ENCODE data around the gene FAM174C. TPM values are rescaled to one million over a fixed set of nuclear protein-coding genes. Genes with fewer than 3 reads are reported as not detected.

Gene FAM174C
- total RNA-seq, 2 donors from 2014 or later, result 28.9 to 29.8 TPM

GRCh38 chr19:1287354-1288225 is 12.3 kb downstream of the FAM174C start:
- H3K9me3 ChIP-seq, result no peaks in the 10 kb centered on the region
- no peak for TF ChIP-seq CTCF (IDR thresholded peaks at IDR 0.05)
- H3K4me1 ChIP-seq, result peaks cover 0 to 6% of the 10 kb centered on the region in 2 donors
- H3K4me3 ChIP-seq, result peak overlapping the region in 1 of 2 donors; percentile 3
- no peaks in the 10 kb centered on the region for H3K36me3 ChIP-seq
- no peak overlapping the region for H3K27ac ChIP-seq
- peaks cover 8 to 28% of the 10 kb centered on the region in 2 donors for H3K27me3 ChIP-seq
- no peak for DNase-seq (ENCODE audit: low spot score)

- Histone ChIP-seq H3K27ac (no peak overlapping the region), H3K4me3 (no peak overlapping the region), H3K9me3 (no peaks in the 10 kb centered on the region), H3K27me3 (peaks cover 8 to 28% of the 10 kb centered on the region in 2 donors), H3K36me3 (no peaks in the 10 kb centered on the region), H3K4me1 (peaks cover 0 to 6% of the 10 kb centered on the region in 2 donors)
- TF ChIP-seq CTCF (IDR thresholded peaks at IDR 0.05), result no peak
- DNase-seq (ENCODE audit: low spot score), result no peak
Measured at GRCh38 chr19:1288226-1288612, 12.9 kb downstream of the FAM174C start.

GRCh38 chr19:1288833-1289685 is 13.7 kb downstream of the FAM174C start:
- peaks cover 8 to 23% of the 10 kb centered on the region in 2 donors for H3K27me3 ChIP-seq
- no peak overlapping the region for H3K27ac ChIP-seq
- DNase-seq (ENCODE audit: low spot score), result no peak
- no peak overlapping the region for H3K4me3 ChIP-seq
- H3K4me1 ChIP-seq, result peaks cover 0 to 6% of the 10 kb centered on the region in 2 donors
- no peaks in the 10 kb centered on the region for H3K9me3 ChIP-seq
- H3K36me3 ChIP-seq, result no peaks in the 10 kb centered on the region
- no peak for TF ChIP-seq CTCF (IDR thresholded peaks at IDR 0.05)

GRCh38 chr19:1289686-1290025 is 14.3 kb downstream of the FAM174C start:
- Histone ChIP-seq H3K4me1 (peaks cover 0 to 6% of the 10 kb centered on the region in 2 donors), H3K9me3 (no peaks in the 10 kb centered on the region), H3K36me3 (no peaks in the 10 kb centered on the region), H3K27ac (no peak overlapping the region), H3K27me3 (peaks cover 8 to 23% of the 10 kb centered on the region in 2 donors), H3K4me3 (no peak overlapping the region)
- TF ChIP-seq CTCF (IDR thresholded peaks at IDR 0.05), result no peak
- no peak for DNase-seq (ENCODE audit: low spot score)

GRCh38 chr19:1290196-1290702 is 14.9 kb downstream of the FAM174C start:
- no peak for DNase-seq (ENCODE audit: low spot score)
- no peaks in the 10 kb centered on the region for H3K36me3 ChIP-seq
- H3K4me1 ChIP-seq, result peaks cover 0 to 10% of the 10 kb centered on the region in 2 donors
- H3K9me3 ChIP-seq, result no peaks in the 10 kb centered on the region
- no peak overlapping the region for H3K27ac ChIP-seq
- no peak for TF ChIP-seq CTCF (IDR thresholded peaks at IDR 0.05)
- H3K27me3 ChIP-seq, result peaks cover 8 to 19% of the 10 kb centered on the region in 2 donors
- H3K4me3 ChIP-seq, result no peak overlapping the region

All from right atrium auricular region (tissue), 2 donors.